ENCODE data around the gene SNN. TPM values are rescaled to one million over a fixed set of nuclear protein-coding genes. Genes with fewer than 3 reads are reported as not detected.
A peak's percentile ranks its signal among the peaks of the same experiment; 100 is the strongest.

The SNN gene
- total and polyA plus RNA-seq, 2 donors (not counting 1 experiment from before 2014, with no cell fraction given), result 55.4 to 63.3 TPM

DNA sequence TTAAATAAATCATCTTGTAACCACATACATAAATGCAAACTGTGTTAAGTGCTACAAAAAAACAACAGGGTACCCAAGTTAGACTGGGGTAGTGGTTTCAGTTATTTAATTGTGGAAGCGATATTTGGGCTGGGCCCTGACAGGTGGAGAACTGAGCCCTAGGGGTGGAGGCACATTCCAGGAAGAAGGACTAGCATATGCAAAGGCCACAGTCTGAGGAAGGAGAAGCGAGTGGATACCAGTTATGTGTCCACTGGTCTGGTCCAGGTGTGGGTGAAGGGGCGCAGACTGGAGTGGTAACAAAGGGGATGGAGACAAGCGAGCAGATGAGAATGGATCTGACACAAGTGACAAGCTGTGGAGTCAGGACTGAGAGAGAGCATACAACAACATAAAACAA lies 51.5 kb downstream of the SNN start:
- no peak overlapping the region for H3K27ac Mint-ChIP-seq

DNA sequence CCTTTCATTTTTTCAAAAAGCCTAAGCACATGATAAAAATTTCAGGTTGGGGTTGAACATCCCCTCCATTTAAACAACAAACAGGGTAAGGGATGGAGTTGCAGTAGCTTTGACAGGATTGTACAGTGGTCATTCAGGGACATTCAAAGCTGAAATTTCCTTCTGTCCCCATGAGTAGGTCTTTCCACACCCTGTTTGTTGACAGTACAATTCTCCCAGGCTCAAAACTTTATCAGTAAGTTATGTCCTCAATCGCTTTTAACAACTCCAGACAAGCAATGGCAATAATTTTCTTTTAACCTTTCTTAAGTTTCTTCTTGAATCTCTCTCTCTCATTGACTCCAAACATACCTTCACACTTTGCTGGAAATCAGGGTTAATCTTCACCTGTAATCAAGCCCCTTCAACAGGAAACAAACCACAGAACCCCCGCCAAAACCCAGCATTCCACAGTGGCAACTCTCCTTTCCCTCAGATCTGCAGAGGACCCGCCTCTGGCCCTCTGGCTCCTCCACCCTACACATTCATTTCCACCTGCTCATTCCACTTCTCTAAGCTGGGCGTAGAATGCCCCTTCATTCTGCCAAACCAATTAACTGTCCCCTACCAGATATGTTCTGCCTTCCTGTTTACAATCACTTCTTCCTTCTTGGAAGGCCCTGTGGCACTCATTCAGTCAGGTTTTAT lies 53.7 kb downstream of the SNN start:
- peaks cover 0 to 7% of the 10 kb centered on the region in 2 donors for H3K4me1 ChIP-seq (ENCODE audit: control insufficient read depth in 2 of 2, insufficient read depth in 2 of 2, low read length in 2 of 2)
- no peak overlapping the region for H3K9ac ChIP-seq (ENCODE audit: low read length)
- H3K27me3 ChIP-seq (replicated peaks in 1 of 4; ENCODE audit: control extremely low read depth in 1 of 4, control insufficient read depth in 3 of 4, insufficient read depth in 4 of 4, low read length in 3 of 4), result no peaks in the 10 kb centered on the region
- H3K4me2 ChIP-seq (replicated peaks; ENCODE audit: low read depth, low read length, poor library complexity, severe bottlenecking), result no peak overlapping the region
- ChIA-PET POLR2A (no interaction called here), CTCF (no interaction called here)
- peaks cover 0 to 55% of the 10 kb centered on the region in 2 experiments for H3K36me3 ChIP-seq (replicated peaks in 1 of 2; ENCODE audit: control extremely low read depth in 1 of 2, control insufficient read depth in 1 of 2, extremely low read depth in 1 of 2, insufficient read depth in 2 of 2, low read length in 1 of 2)
- Mint-ChIP-seq H3K27me3 (no peaks in the 10 kb centered on the region), H3K4me1 (peaks cover 19% of the 10 kb centered on the region), H3K27ac (peak overlapping the region; percentile 27), H3K4me3 (no peak overlapping the region), H3K9me3 (ENCODE audit: insufficient read depth) (no peaks in the 10 kb centered on the region)
- no peak overlapping the region for H3K4me3 ChIP-seq (ENCODE audit: control extremely low read depth in 1 of 5, extremely low read depth in 1 of 5, insufficient read depth in 1 of 5, low read depth in 2 of 5, low read length in 4 of 5)
- no peaks in the 10 kb centered on the region for H3K9me3 ChIP-seq (ENCODE audit: control extremely low read depth in 1 of 3, control insufficient read depth in 2 of 3, insufficient read depth in 1 of 3, low read length in 2 of 3)
- H3K27ac ChIP-seq (ENCODE audit: low read length in 2 of 2), result peak overlapping the region in 1 of 2 donors; percentile 35
- TF ChIP-seq, protein P1, sequence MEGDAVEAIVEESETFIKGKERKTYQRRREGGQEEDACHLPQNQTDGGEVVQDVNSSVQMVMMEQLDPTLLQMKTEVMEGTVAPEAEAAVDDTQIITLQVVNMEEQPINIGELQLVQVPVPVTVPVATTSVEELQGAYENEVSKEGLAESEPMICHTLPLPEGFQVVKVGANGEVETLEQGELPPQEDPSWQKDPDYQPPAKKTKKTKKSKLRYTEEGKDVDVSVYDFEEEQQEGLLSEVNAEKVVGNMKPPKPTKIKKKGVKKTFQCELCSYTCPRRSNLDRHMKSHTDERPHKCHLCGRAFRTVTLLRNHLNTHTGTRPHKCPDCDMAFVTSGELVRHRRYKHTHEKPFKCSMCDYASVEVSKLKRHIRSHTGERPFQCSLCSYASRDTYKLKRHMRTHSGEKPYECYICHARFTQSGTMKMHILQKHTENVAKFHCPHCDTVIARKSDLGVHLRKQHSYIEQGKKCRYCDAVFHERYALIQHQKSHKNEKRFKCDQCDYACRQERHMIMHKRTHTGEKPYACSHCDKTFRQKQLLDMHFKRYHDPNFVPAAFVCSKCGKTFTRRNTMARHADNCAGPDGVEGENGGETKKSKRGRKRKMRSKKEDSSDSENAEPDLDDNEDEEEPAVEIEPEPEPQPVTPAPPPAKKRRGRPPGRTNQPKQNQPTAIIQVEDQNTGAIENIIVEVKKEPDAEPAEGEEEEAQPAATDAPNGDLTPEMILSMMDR (IDR thresholded peaks at IDR 0.05), result no peak
- TF ChIP-seq EZH2 (IDR thresholded peaks at IDR 0.05; ENCODE audit: borderline replicate concordance, insufficient read depth, low read depth, low read length, poor library complexity, severe bottlenecking), result no peak
- H4K20me1 ChIP-seq (ENCODE audit: control insufficient read depth, insufficient read depth, low read length, poor library complexity, severe bottlenecking), result peaks cover 10% of the 10 kb centered on the region
- no peak overlapping the region for H2AFZ ChIP-seq (ENCODE audit: insufficient read depth, low read depth, low read length, poor library complexity, severe bottlenecking)
- WGBS (ENCODE audit: insufficient coverage), result 97% methylated on average over 4 of the region's 4 CpGs
- no peak for ATAC-seq (ENCODE audit: low read depth)
- intact Hi-C loops (cut with micrococcal nuclease), result no loop called here
- DNase-seq, result no peak
- H3K79me2 ChIP-seq (ENCODE audit: control insufficient read depth, insufficient read depth, low read length), result peaks cover 9% of the 10 kb centered on the region

More for the DNA sequence above, 51.5 kb downstream of the SNN start:
- H3K27ac ChIP-seq (ENCODE audit: low read length in 2 of 2), result no peak overlapping the region
- H3K79me2 ChIP-seq (ENCODE audit: control insufficient read depth, insufficient read depth, low read length), result peaks cover 9% of the 10 kb centered on the region
- Mint-ChIP-seq H3K4me3 (no peak overlapping the region), H3K4me1 (peaks cover 26% of the 10 kb centered on the region), H3K27me3 (no peaks in the 10 kb centered on the region), H3K9me3 (ENCODE audit: insufficient read depth) (no peaks in the 10 kb centered on the region)
- intact Hi-C loops (cut with micrococcal nuclease), result no loop called here
- no peak overlapping the region for H3K9ac ChIP-seq (ENCODE audit: low read length)
- DNase-seq (no peak), ATAC-seq (ENCODE audit: low read depth) (no peak)
- TF ChIP-seq EZH2 (IDR thresholded peaks at IDR 0.05; ENCODE audit: borderline replicate concordance, insufficient read depth, low read depth, low read length, poor library complexity, severe bottlenecking), result no peak
- TF ChIP-seq, protein P1 (IDR thresholded peaks at IDR 0.05), result no peak
- no peak overlapping the region for H2AFZ ChIP-seq (ENCODE audit: insufficient read depth, low read depth, low read length, poor library complexity, severe bottlenecking)
- POLR2A ChIA-PET, result no interaction called here
- no peak overlapping the region for H3K4me3 ChIP-seq (ENCODE audit: control extremely low read depth in 1 of 5, extremely low read depth in 1 of 5, insufficient read depth in 1 of 5, low read depth in 2 of 5, low read length in 4 of 5)
- peaks cover 0 to 7% of the 10 kb centered on the region in 2 donors for H3K4me1 ChIP-seq (ENCODE audit: control insufficient read depth in 2 of 2, insufficient read depth in 2 of 2, low read length in 2 of 2)
- 90% methylated on average over 2 of the region's 4 CpGs for WGBS (ENCODE audit: insufficient coverage)
- H3K36me3 ChIP-seq (replicated peaks in 1 of 2; ENCODE audit: control extremely low read depth in 1 of 2, control insufficient read depth in 1 of 2, extremely low read depth in 1 of 2, insufficient read depth in 2 of 2, low read length in 1 of 2), result peaks cover 0 to 57% of the 10 kb centered on the region in 2 experiments
- H3K4me2 ChIP-seq (replicated peaks; ENCODE audit: low read depth, low read length, poor library complexity, severe bottlenecking), result no peak overlapping the region
- CTCF ChIA-PET, result interaction anchor here (0.9 to 1.5 kb wide), 5 partner anchors 12 to 756 kb away, joined by 3 to 4 read pairs (median 3); no protein-coding TSS in a partner anchor
- H3K27me3 ChIP-seq (replicated peaks in 1 of 4; ENCODE audit: control extremely low read depth in 1 of 4, control insufficient read depth in 3 of 4, insufficient read depth in 4 of 4, low read length in 3 of 4), result no peaks in the 10 kb centered on the region
- no peaks in the 10 kb centered on the region for H3K9me3 ChIP-seq (ENCODE audit: control extremely low read depth in 1 of 3, control insufficient read depth in 2 of 3, insufficient read depth in 1 of 3, low read length in 2 of 3)
- H4K20me1 ChIP-seq (ENCODE audit: control insufficient read depth, insufficient read depth, low read length, poor library complexity, severe bottlenecking), result peaks cover 10% of the 10 kb centered on the region

Measured in B cell (primary cell).